ENCODE measurements around the gene DNM3.

Gene DNM3

DNA sequence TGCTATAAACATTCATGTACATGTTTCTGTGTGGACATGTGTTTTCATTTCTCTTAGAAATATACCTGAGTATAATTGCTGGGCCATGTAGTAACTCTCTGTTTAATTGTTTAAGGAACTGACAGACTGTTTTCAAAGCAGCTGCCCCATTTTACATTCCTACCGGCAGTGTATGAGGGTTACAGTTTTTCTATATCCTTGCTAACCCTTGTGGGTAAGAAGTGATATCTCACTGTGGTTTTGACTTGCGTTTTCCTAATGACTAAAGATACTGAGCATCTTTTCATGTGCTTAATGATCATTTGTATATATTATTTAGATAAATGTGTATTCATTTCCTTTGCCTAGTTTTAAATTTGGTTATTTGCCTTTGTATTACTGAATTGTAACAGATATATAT lies 81.7 kb downstream of the DNM3 start:
- H3K4me3 ChIP-seq (replicated peaks; ENCODE audit: low read depth, low read length): no peak overlapping the region
- TF ChIP-seq, protein P1, sequence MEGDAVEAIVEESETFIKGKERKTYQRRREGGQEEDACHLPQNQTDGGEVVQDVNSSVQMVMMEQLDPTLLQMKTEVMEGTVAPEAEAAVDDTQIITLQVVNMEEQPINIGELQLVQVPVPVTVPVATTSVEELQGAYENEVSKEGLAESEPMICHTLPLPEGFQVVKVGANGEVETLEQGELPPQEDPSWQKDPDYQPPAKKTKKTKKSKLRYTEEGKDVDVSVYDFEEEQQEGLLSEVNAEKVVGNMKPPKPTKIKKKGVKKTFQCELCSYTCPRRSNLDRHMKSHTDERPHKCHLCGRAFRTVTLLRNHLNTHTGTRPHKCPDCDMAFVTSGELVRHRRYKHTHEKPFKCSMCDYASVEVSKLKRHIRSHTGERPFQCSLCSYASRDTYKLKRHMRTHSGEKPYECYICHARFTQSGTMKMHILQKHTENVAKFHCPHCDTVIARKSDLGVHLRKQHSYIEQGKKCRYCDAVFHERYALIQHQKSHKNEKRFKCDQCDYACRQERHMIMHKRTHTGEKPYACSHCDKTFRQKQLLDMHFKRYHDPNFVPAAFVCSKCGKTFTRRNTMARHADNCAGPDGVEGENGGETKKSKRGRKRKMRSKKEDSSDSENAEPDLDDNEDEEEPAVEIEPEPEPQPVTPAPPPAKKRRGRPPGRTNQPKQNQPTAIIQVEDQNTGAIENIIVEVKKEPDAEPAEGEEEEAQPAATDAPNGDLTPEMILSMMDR (IDR thresholded peaks at IDR 0.05; ENCODE audit: low read length, missing control alignments): no peak
- DNase-seq (ENCODE audit: low read depth): no peak

DNA sequence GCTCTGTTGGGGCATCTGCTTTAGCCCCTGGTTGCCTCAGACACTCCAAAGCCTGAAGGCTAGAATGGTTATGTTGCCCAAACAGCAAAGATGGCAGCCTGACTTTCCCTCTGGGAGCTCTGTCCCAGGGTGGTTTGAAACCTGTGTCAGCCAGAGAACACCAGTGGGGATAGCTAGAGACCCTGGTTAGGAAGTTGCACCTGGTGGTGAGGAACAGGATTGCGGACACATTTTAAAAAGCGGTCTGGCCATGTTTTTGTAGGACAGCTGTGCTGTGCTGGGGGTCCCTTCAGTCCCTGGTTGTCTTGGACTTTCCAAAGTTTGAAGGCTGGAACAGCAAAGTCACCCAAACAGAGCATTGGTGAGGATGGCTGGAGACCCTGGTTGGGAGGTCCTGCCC lies 87.8 kb downstream of the DNM3 start:
- no peak overlapping the region for H3K4me3 ChIP-seq (replicated peaks; ENCODE audit: low read depth, low read length)
- no peak for DNase-seq (ENCODE audit: low read depth)
- TF ChIP-seq, protein P1 (IDR thresholded peaks at IDR 0.05; ENCODE audit: low read length, missing control alignments): peak; percentile 31

DNA sequence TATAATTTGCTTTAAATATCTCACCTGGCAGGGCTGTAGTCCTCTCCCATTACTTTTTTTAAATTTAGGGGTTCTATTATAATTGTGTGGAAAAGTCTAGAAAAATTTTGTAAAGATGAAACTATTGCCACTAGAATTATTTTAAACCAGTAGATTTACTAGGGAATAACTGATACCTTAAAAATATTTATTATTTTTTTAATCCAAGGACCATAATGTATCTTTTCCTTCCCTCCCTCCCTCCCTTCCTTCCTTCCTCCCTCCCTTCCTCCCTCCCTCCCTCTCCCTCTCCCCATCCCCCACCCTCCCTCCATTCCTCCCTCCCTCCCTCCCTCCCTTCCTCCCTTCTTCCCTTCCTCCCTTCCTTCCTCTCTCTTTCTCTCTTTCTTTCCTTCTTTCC lies 90.5 kb downstream of the DNM3 start:
- no peak for DNase-seq (ENCODE audit: low read depth)
- TF ChIP-seq, protein P1 (IDR thresholded peaks at IDR 0.05; ENCODE audit: low read length, missing control alignments): no peak
- H3K4me3 ChIP-seq (replicated peaks; ENCODE audit: low read depth, low read length): no peak overlapping the region

DNA sequence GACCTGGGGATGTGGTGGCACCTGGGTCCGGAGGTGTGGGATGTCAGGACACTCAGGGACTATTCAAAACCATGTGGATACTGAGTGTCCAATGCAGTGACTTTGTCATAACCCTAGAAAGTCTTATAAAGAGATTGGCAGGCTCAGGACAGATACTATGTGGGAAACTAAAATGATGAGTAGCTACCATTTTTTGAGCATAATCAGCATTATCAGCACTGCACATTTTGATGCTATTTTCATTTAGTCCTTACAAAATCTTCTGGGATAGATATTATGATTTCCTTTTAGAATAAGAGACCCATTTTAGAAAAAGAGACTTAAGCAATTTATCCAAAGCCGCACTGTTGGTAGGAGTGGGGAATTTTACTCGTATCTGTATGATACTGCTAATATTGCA lies 93.4 kb downstream of the DNM3 start:
- TF ChIP-seq, protein P1 (IDR thresholded peaks at IDR 0.05; ENCODE audit: low read length, missing control alignments): no peak
- DNase-seq (ENCODE audit: low read depth): no peak
- no peak overlapping the region for H3K4me3 ChIP-seq (replicated peaks; ENCODE audit: low read depth, low read length)

DNA sequence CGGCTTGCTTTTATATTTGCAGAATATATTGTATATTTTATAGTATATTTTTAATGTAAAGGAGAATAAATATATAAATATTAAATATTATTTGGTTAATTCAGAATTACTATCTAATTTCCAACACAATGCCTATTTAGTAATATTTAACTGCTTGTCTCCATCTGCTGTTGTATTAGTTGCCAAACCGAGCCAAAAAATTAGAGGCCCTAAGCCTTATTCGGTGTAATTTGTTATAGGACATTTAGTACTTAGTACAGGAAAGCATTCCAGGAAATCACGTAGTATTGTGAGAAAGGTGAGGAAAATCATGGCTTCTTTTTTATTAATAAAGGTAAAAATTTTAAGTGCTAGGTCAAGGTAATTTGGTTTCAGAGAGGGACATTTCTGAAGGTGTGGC lies 93.8 kb downstream of the DNM3 start:
- no peak overlapping the region for H3K4me3 ChIP-seq (replicated peaks; ENCODE audit: low read depth, low read length)
- TF ChIP-seq, protein P1 (IDR thresholded peaks at IDR 0.05; ENCODE audit: low read length, missing control alignments): no peak
- DNase-seq (ENCODE audit: low read depth): no peak

DNA sequence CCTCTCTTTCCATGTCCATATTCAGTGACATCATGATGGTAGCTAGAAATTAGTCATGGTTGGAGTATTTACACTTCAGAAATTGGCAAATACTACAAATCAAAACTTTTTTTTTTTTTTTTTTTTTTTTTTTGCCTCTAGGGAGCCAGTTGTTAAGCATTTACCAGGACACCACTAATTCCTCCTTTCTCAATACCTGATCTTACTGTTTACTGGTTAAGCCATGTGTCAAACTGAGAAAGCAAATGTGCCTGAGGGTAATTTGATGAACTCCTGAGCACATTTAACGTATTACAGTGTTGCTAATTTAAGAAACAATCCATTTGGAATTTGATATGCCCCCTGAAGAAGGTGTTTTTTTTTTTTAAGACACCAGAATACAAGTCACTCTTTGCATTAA lies 94.4 kb downstream of the DNM3 start:
- H3K4me3 ChIP-seq (replicated peaks; ENCODE audit: low read depth, low read length): no peak overlapping the region
- DNase-seq (ENCODE audit: low read depth): no peak
- TF ChIP-seq, protein P1 (IDR thresholded peaks at IDR 0.05; ENCODE audit: low read length, missing control alignments): no peak

DNA sequence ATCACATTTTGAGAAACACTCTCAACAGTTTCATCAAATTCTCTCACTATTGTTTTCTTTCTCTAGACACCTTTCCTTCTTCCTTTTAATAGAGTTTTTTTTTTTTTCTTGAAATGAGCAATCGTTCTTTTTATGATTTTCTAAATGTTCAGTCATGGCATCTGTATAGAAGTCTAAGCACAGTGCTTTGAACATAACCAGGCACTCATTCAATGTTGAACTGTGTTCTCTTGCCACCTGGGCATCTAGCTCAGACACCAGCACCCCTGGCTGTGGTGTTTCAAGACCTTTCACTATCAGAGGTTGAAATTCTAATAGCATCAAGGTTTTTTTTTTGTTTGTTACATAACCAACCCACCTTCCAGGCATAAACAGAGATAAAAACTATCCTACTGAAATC lies 96.6 kb downstream of the DNM3 start:
- H3K4me3 ChIP-seq (replicated peaks; ENCODE audit: low read depth, low read length): no peak overlapping the region
- TF ChIP-seq, protein P1 (IDR thresholded peaks at IDR 0.05; ENCODE audit: low read length, missing control alignments): no peak
- no peak for DNase-seq (ENCODE audit: low read depth)
